Activated CD4-positive, alpha-beta T cell treated with anti-CD3 and anti-CD28 coated beads, Interleukin-2, Interleukin-4, amounts not matched to agents 100 ng/mL and 50 ng/mL, durations not matched to agents 16 hours and 8 hours (primary cell): ENCODE data around the gene SECISBP2.
"Not testable (repeated sequence)": the region's sequence is repeated elsewhere in the genome, so short reads cannot be mapped to it uniquely, and the experiment has no call there.

ENCODE experiments used
- DNase-seq: peaks from one replicate; pipeline ENCODE4 v3.0.0-alpha.2; 2020; ENCODE audit warnings: low spot score

Gene SECISBP2

GRCh38 chr9:89364666-89365531 lies 46.6 kb downstream of the SECISBP2 start:
- DNase-seq: no peak

GRCh38 chr9:89365532-89365912 lies 47.2 kb downstream of the SECISBP2 start:
- no peak for DNase-seq

GRCh38 chr9:89366711-89367110 lies 48.4 kb downstream of the SECISBP2 start:
- DNase-seq: no peak

GRCh38 chr9:89367281-89367680 lies 49.0 kb downstream of the SECISBP2 start:
- no peak for DNase-seq

GRCh38 chr9:89367726-89368437 lies 49.6 kb downstream of the SECISBP2 start:
- DNase-seq: no peak

GRCh38 chr9:89368550-89368949 lies 50.2 kb downstream of the SECISBP2 start:
- DNase-seq: no peak

GRCh38 chr9:89368978-89369377 lies 50.7 kb downstream of the SECISBP2 start:
- DNase-seq: no peak

- no peak for DNase-seq
Measured at GRCh38 chr9:89370593-89370992, 52.3 kb downstream of the SECISBP2 start.

- not testable (repeated sequence) for DNase-seq
Measured at GRCh38 chr9:89371791-89372190, 53.5 kb downstream of the SECISBP2 start.

- no peak for DNase-seq
Measured at GRCh38 chr9:89372230-89372816, 54.0 kb downstream of the SECISBP2 start.

GRCh38 chr9:89372979-89373378 lies 54.7 kb downstream of the SECISBP2 start:
- DNase-seq: no peak

- DNase-seq: no peak
Measured at GRCh38 chr9:89374176-89374575, 55.9 kb downstream of the SECISBP2 start.

GRCh38 chr9:89375191-89375760 lies 57.0 kb downstream of the SECISBP2 start:
- DNase-seq: peak; percentile 36

- DNase-seq: no peak
Measured at GRCh38 chr9:89376286-89376685, 58.0 kb downstream of the SECISBP2 start.

GRCh38 chr9:89376741-89377351 lies 58.5 kb downstream of the SECISBP2 start:
- no peak for DNase-seq

GRCh38 chr9:89377411-89377810 lies 59.1 kb downstream of the SECISBP2 start:
- no peak for DNase-seq

- no peak for DNase-seq
Measured at GRCh38 chr9:89378541-89378940, 60.2 kb downstream of the SECISBP2 start.

- no peak for DNase-seq
Measured at GRCh38 chr9:89379031-89379430, 60.7 kb downstream of the SECISBP2 start.

- DNase-seq: no peak
Measured at GRCh38 chr9:89379508-89380115, 61.3 kb downstream of the SECISBP2 start.

GRCh38 chr9:89380437-89381307 lies 62.4 kb downstream of the SECISBP2 start:
- no peak for DNase-seq

GRCh38 chr9:89381308-89381609 lies 63.0 kb downstream of the SECISBP2 start:
- DNase-seq: no peak
